ENCODE data around the gene TMEM258. TPM values are rescaled to one million over a fixed set of nuclear protein-coding genes. Genes with fewer than 3 reads are reported as not detected.

TMEM258 gene
- total and polyA plus RNA-seq, 10 of the 15 experiments (the other 5 are each of a cell fraction or from before 2014, with no cell fraction given), result 160 to 840 (median 326) TPM

DNA sequence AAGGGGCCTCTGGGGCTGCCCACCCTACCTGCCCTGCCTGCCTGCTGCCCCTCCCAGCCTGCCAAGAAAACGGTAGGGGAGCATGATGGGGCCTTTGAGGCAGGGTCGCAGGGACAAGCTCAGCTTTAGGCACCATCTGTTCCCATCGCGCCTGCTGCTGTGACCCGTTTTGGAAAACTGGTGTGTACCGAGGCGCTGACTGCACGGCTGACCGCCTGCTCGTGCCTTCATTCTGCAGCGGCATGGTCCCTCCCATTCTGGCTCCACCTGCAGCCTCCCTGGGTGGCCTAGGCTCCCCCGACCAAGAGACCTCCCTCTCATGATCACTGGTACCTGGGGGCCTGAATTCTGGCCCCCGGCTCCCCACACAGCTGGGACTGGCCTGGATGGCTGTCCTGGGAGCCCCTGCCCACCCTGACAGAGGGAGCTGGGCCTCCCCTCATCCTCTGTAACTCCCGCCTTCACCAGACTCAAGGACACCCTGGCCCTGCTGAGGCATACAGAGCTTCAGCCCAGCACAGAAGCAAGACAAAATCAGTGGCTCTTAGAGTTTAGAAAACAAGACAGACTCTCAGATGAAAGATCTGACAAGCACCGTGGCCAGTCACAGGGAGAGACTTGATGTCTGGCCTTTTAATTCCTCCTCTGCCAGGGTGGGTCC lies 46.5 kb downstream of the TMEM258 start (continued):
- TF ChIP-seq, protein P1, sequence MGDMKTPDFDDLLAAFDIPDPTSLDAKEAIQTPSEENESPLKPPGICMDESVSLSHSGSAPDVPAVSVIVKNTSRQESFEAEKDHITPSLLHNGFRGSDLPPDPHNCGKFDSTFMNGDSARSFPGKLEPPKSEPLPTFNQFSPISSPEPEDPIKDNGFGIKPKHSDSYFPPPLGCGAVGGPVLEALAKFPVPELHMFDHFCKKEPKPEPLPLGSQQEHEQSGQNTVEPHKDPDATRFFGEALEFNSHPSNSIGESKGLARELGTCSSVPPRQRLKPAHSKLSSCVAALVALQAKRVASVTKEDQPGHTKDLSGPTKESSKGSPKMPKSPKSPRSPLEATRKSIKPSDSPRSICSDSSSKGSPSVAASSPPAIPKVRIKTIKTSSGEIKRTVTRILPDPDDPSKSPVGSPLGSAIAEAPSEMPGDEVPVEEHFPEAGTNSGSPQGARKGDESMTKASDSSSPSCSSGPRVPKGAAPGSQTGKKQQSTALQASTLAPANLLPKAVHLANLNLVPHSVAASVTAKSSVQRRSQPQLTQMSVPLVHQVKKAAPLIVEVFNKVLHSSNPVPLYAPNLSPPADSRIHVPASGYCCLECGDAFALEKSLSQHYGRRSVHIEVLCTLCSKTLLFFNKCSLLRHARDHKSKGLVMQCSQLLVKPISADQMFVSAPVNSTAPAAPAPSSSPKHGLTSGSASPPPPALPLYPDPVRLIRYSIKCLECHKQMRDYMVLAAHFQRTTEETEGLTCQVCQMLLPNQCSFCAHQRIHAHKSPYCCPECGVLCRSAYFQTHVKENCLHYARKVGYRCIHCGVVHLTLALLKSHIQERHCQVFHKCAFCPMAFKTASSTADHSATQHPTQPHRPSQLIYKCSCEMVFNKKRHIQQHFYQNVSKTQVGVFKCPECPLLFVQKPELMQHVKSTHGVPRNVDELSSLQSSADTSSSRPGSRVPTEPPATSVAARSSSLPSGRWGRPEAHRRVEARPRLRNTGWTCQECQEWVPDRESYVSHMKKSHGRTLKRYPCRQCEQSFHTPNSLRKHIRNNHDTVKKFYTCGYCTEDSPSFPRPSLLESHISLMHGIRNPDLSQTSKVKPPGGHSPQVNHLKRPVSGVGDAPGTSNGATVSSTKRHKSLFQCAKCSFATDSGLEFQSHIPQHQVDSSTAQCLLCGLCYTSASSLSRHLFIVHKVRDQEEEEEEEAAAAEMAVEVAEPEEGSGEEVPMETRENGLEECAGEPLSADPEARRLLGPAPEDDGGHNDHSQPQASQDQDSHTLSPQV (IDR thresholded peaks at IDR 0.05), result no peak
- TF ChIP-seq TBL1XR1 (IDR thresholded peaks at IDR 0.05; ENCODE audit: low read depth, low read length) (no peak), EP300 (IDR thresholded peaks at IDR 0.05; ENCODE audit: borderline replicate concordance in 1 of 2, control insufficient read depth in 1 of 2, low read depth in 2 of 2, low read length in 2 of 2) (no peak), NR2F1 (conservative IDR thresholded peaks at IDR 0.05) (no peak)

DNA sequence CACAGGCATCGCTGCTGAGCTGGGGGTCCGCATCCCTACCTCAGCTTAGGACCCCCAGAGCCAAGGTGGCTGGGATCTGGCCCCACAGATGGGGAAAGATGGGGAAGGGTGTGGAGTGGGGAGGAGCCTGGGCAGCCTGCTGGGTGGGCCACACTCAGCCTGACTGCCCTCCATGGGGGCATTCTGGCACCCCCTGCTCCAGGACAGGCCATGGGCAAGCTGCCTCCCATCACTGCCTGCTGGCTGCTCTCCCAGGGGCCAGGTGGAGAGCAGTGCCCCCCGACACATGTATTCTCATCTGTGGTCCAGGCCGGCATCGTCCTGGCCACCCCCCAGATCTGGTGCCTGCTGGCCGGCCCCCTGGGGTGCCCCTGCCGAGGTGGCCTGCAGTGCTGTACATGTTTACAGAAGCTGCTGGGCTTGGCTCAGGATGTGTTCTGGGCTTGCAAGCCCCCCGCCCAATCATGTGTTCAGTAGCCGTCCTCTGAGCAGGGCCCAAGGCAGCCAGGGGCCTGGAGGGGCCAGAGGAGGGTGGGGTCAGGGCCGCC lies 47.7 kb downstream of the TMEM258 start:
- H3K27me3 ChIP-seq (replicated peaks in 1 of 2; ENCODE audit: control insufficient read depth in 2 of 2, insufficient read depth in 2 of 2, low read length in 1 of 2), result peaks cover 0 to 4% of the 10 kb centered on the region in 2 experiments; a peak in 1 of 4 replicates
- no peak overlapping the region for H3K4me3 ChIP-seq
- H3K9me3 ChIP-seq (replicated peaks; ENCODE audit: control insufficient read depth, insufficient read depth, low read length), result no peaks in the 10 kb centered on the region
- in situ Hi-C loops (cut with MboI) (loop anchor here (5.0 kb wide), 1 partner anchor 38 kb away; no protein-coding TSS in a partner anchor), intact Hi-C loops (cut with micrococcal nuclease; ENCODE audit: unreplicated experiment) (loop anchor here (5.0 kb wide), 1 partner anchor 363 kb away; no protein-coding TSS in a partner anchor)
- H4K20me1 ChIP-seq (ENCODE audit: control insufficient read depth, insufficient read depth), result no peaks in the 10 kb centered on the region
- no peak overlapping the region for H3K4me2 ChIP-seq (ENCODE audit: control insufficient read depth, insufficient read depth)
- POLR2A ChIA-PET, result no interaction called here
- H3K4me1 ChIP-seq (ENCODE audit: control insufficient read depth, insufficient read depth, low read length), result no peaks in the 10 kb centered on the region; the same call in 1 of the 2 replicates
- no peaks in the 10 kb centered on the region for H3K36me3 ChIP-seq (ENCODE audit: control insufficient read depth in 2 of 2, insufficient read depth in 2 of 2, low read length in 1 of 2)
- ATAC-seq (no peak), DNase-seq (ENCODE audit: low read depth, low spot score) (no peak), FAIRE-seq (no peak)
- H3K9ac ChIP-seq (ENCODE audit: control insufficient read depth, insufficient read depth, low read length), result no peak overlapping the region
- no peak overlapping the region for H3K27ac ChIP-seq (ENCODE audit: control insufficient read depth, insufficient read depth)
- CTCF ChIA-PET, result interaction anchor here (1.4 to 2.7 kb wide), 4 partner anchors 9 to 43 kb away, joined by 4 to 13 read pairs (median 6); no protein-coding TSS in a partner anchor
- SMC1A ChIA-PET (ENCODE audit: uncharacterized antibody, unreplicated experiment), result no interaction called here
- no peaks in the 10 kb centered on the region for H3K79me2 ChIP-seq (ENCODE audit: control insufficient read depth, insufficient read depth, low read length)
- RAD21 ChIA-PET (ENCODE audit: unreplicated experiment), result interaction anchor here (2.4 kb wide), 1 partner anchor 43 kb away, joined by 7 read pairs; no protein-coding TSS in a partner anchor
- TF ChIP-seq TARDBP (IDR thresholded peaks at IDR 0.05; ENCODE audit: borderline replicate concordance) (no peak), SMARCA5 (IDR thresholded peaks at IDR 0.05) (no peak), SPI1 (IDR thresholded peaks at IDR 0.05; ENCODE audit: borderline replicate concordance, insufficient read depth, low read depth, low read length) (no peak), ASH2L (IDR thresholded peaks at IDR 0.05; ENCODE audit: borderline replicate concordance, low read depth) (no peak), NFXL1 (IDR thresholded peaks at IDR 0.05; ENCODE audit: borderline replicate concordance) (no peak), TCF12 (IDR thresholded peaks at IDR 0.05; ENCODE audit: low read depth, low read length) (no peak), ATF7 (IDR thresholded peaks at IDR 0.05; ENCODE audit: low read depth) (no peak), SUZ12 (IDR thresholded peaks at IDR 0.05; ENCODE audit: unreplicated experiment) (no peak), CHD4 (IDR thresholded peaks at IDR 0.05) (no peak)
- TF ChIP-seq, protein P2, sequence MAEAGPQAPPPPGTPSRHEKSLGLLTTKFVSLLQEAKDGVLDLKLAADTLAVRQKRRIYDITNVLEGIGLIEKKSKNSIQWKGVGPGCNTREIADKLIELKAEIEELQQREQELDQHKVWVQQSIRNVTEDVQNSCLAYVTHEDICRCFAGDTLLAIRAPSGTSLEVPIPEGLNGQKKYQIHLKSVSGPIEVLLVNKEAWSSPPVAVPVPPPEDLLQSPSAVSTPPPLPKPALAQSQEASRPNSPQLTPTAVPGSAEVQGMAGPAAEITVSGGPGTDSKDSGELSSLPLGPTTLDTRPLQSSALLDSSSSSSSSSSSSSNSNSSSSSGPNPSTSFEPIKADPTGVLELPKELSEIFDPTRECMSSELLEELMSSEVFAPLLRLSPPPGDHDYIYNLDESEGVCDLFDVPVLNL (IDR thresholded peaks at IDR 0.05; ENCODE audit: low read depth, low read length), result no peak
- H2AFZ ChIP-seq (ENCODE audit: control insufficient read depth, low read depth, low read length), result no peak overlapping the region
- BruUV-seq (replicated peaks), result no TSS peak
- 23% methylated on average over 10 of the region's 10 CpGs for WGBS (ENCODE audit: insufficient coverage, insufficient replicate concordance, low lambda C conversion rate, missing lambda C conversion rate)

Data from GM12878 (cell line).